Measurements from ENCODE around the gene PTPA.

Gene PTPA

DNA sequence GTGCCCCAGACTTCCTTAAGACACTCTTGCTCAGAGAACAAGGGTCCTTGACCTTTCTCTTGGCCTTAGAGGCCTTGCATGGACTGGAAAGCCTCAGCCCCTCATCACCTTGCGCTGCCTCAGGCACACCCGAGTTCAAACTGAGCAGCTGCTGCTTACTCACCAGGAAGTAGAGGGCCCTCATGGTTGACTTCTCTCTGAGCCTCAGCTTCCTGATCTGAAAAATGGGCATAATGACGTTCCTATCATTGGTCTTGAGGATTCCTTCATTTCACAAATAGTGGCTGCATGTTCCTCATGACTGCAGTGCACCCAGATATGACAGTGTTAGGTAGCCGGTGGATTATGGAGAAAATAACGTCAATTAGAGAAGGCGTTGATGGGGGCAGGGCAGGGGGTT lies 38.2 kb downstream of the PTPA start:
- Histone ChIP-seq H4K20me1 (ENCODE audit: insufficient read depth, low read length) (no peaks in the 10 kb centered on the region; the same call in 1 of the 2 replicates), H2AFZ (ENCODE audit: low read depth, low read length) (no peak overlapping the region), H3K9me3 (ENCODE audit: insufficient read depth, low read length) (no peaks in the 10 kb centered on the region), H3K79me2 (ENCODE audit: low read length) (no peaks in the 10 kb centered on the region), H3K4me2 (ENCODE audit: low read length) (no peak overlapping the region), H3K9ac (ENCODE audit: low read length) (no peak overlapping the region), H3K27ac (ENCODE audit: low read length) (no peak overlapping the region), H3K4me3 (ENCODE audit: low read length) (no peak overlapping the region), H3K27me3 (ENCODE audit: low read depth, low read length) (no peaks in the 10 kb centered on the region), H3K4me1 (ENCODE audit: low read length) (peaks cover 15% of the 10 kb centered on the region), H3K36me3 (replicated peaks; ENCODE audit: low read depth, low read length) (peaks cover 5% of the 10 kb centered on the region)
- no peak for TF ChIP-seq EZH2phosphoT487 (IDR thresholded peaks at IDR 0.05; ENCODE audit: low read depth)
- TF ChIP-seq, protein P1, sequence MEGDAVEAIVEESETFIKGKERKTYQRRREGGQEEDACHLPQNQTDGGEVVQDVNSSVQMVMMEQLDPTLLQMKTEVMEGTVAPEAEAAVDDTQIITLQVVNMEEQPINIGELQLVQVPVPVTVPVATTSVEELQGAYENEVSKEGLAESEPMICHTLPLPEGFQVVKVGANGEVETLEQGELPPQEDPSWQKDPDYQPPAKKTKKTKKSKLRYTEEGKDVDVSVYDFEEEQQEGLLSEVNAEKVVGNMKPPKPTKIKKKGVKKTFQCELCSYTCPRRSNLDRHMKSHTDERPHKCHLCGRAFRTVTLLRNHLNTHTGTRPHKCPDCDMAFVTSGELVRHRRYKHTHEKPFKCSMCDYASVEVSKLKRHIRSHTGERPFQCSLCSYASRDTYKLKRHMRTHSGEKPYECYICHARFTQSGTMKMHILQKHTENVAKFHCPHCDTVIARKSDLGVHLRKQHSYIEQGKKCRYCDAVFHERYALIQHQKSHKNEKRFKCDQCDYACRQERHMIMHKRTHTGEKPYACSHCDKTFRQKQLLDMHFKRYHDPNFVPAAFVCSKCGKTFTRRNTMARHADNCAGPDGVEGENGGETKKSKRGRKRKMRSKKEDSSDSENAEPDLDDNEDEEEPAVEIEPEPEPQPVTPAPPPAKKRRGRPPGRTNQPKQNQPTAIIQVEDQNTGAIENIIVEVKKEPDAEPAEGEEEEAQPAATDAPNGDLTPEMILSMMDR (IDR thresholded peaks at IDR 0.05; ENCODE audit: low read depth, low read length): no peak

DNA sequence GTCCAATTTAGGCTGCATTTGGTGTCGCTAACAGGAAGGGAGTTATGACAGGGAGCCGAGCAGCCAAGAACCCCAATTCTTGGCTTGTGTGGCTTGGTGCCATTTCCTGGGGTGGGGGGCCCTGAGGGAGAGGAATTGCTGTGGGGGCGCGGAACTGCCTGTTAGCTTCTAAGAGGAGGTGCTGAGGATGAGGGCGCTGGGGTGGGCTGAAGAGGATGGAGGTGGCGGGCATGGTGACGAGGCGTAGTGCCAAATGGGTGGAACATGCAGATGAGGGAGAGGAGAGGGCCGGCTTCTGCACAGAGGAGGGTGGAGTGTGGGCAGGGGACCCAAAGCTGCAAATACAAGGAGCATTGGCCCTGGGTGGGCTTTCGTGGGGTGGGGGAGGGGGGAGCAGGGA lies 38.9 kb downstream of the PTPA start:
- no peak overlapping the region for H3K4me3 ChIP-seq (ENCODE audit: low read length)
- no peaks in the 10 kb centered on the region for H3K79me2 ChIP-seq (ENCODE audit: low read length)
- no peaks in the 10 kb centered on the region for H3K27me3 ChIP-seq (ENCODE audit: low read depth, low read length)
- TF ChIP-seq EZH2phosphoT487 (IDR thresholded peaks at IDR 0.05; ENCODE audit: low read depth): no peak
- TF ChIP-seq, protein P1 (IDR thresholded peaks at IDR 0.05; ENCODE audit: low read depth, low read length): no peak
- no peaks in the 10 kb centered on the region for H3K9me3 ChIP-seq (ENCODE audit: insufficient read depth, low read length)
- no peak overlapping the region for H3K9ac ChIP-seq (ENCODE audit: low read length)
- no peak overlapping the region for H3K27ac ChIP-seq (ENCODE audit: low read length)
- no peaks in the 10 kb centered on the region; the same call in 1 of the 2 replicates for H4K20me1 ChIP-seq (ENCODE audit: insufficient read depth, low read length)
- no peak overlapping the region for H3K4me2 ChIP-seq (ENCODE audit: low read length)
- H3K4me1 ChIP-seq (ENCODE audit: low read length): peaks cover 15% of the 10 kb centered on the region
- H2AFZ ChIP-seq (ENCODE audit: low read depth, low read length): no peak overlapping the region
- peaks cover 5% of the 10 kb centered on the region for H3K36me3 ChIP-seq (replicated peaks; ENCODE audit: low read depth, low read length)

DNA sequence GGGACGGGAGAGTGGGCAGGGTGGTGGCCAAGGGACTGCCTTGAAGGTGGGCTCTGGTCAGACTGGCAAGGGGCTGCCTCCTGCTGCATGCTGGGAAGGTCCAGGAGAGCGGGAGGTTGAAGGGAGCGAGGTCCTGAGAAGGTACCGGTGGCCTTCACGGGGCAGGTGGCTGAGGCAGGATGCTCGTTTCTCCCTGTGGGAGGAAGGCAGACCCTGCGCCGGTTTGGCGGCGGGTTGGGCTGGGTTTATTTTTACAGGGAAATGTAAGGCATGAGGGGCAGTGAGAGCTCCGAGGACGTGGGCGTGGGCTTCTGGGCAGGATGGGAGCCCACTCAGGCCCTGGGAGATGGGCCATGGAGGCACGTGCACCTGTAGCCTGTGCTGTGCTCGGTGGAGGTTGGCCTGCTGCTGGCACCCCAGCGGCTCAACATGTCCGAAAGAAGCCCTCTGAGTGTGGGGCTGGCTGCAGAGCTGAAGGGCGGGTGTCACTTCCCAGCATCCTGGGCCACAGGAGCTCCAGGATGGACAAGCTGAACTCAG lies 39.5 kb downstream of the PTPA start:
- H3K79me2 ChIP-seq (ENCODE audit: low read length): no peaks in the 10 kb centered on the region
- peaks cover 5% of the 10 kb centered on the region for H3K36me3 ChIP-seq (replicated peaks; ENCODE audit: low read depth, low read length)
- no peaks in the 10 kb centered on the region for H3K9me3 ChIP-seq (ENCODE audit: insufficient read depth, low read length)
- H3K27ac ChIP-seq (ENCODE audit: low read length): no peak overlapping the region
- no peak overlapping the region for H2AFZ ChIP-seq (ENCODE audit: low read depth, low read length)
- H3K4me3 ChIP-seq (ENCODE audit: low read length): no peak overlapping the region
- H4K20me1 ChIP-seq (ENCODE audit: insufficient read depth, low read length): no peaks in the 10 kb centered on the region
- TF ChIP-seq, protein P1 (IDR thresholded peaks at IDR 0.05; ENCODE audit: low read depth, low read length): no peak
- no peak for TF ChIP-seq EZH2phosphoT487 (IDR thresholded peaks at IDR 0.05; ENCODE audit: low read depth)
- peaks cover 15% of the 10 kb centered on the region for H3K4me1 ChIP-seq (ENCODE audit: low read length)
- H3K4me2 ChIP-seq (ENCODE audit: low read length): no peak overlapping the region
- no peaks in the 10 kb centered on the region for H3K27me3 ChIP-seq (ENCODE audit: low read depth, low read length)
- no peak overlapping the region for H3K9ac ChIP-seq (ENCODE audit: low read length)

DNA sequence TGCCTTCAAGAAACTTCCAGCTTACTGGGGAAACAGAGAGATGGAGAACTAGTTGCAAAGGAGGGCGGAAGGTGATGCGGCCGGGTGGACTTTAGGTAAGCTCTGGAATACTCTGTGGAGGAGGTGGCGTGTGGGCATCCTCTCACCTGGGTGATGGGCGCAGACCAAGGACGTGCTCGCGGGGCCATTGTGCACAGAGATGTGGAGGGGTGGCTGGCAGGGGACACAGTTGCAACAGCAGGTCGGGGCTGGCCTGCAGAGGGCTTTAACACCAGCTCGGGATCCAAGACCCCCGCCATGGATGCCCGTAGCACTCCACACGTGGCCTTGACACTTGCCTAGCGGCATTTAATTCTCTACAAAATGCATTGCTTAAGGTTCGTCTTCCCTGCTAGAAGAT lies 40.3 kb downstream of the PTPA start:
- TF ChIP-seq, protein P1 (IDR thresholded peaks at IDR 0.05; ENCODE audit: low read depth, low read length): no peak
- TF ChIP-seq EZH2phosphoT487 (IDR thresholded peaks at IDR 0.05; ENCODE audit: low read depth): no peak
- no peak overlapping the region for H3K4me2 ChIP-seq (ENCODE audit: low read length)
- H3K27me3 ChIP-seq (ENCODE audit: low read depth, low read length): no peaks in the 10 kb centered on the region
- no peaks in the 10 kb centered on the region for H3K79me2 ChIP-seq (ENCODE audit: low read length)
- H3K9me3 ChIP-seq (ENCODE audit: insufficient read depth, low read length): no peaks in the 10 kb centered on the region
- peaks cover 15% of the 10 kb centered on the region for H3K4me1 ChIP-seq (ENCODE audit: low read length)
- no peaks in the 10 kb centered on the region for H4K20me1 ChIP-seq (ENCODE audit: insufficient read depth, low read length)
- H3K27ac ChIP-seq (ENCODE audit: low read length): no peak overlapping the region
- no peak overlapping the region for H3K9ac ChIP-seq (ENCODE audit: low read length)
- no peak overlapping the region for H2AFZ ChIP-seq (ENCODE audit: low read depth, low read length)
- peaks cover 5% of the 10 kb centered on the region for H3K36me3 ChIP-seq (replicated peaks; ENCODE audit: low read depth, low read length)
- no peak overlapping the region for H3K4me3 ChIP-seq (ENCODE audit: low read length)
